Liver (tissue), 9 donors: ENCODE results near the gene LILRB3. TPM values are rescaled to one million over a fixed set of nuclear protein-coding genes. Genes with fewer than 3 reads are reported as not detected.

Source experiments
- DNase-seq: peaks from one replicate; pipeline ENCODE4 v3.0.0-alpha.2; 2017; ENCODE audit warnings: low spot score
- H3K27ac ChIP-seq, 2 donors: one replicate each; pipeline ENCODE4 v1.7.0; 2013; ENCODE audit warnings: inconsistent platforms in 2 of 2, low read length in 2 of 2, control low read depth in 1 of 2, low read depth in 1 of 2, mild to moderate bottlenecking in 1 of 2
- H3K27me3 ChIP-seq, 4 donors: one replicate each; pipeline versions ENCODE4 v1.6.1 to v1.7.0; 2013; ENCODE audit warnings: low read length in 3 of 4, inconsistent platforms in 1 of 4, mild to moderate bottlenecking in 1 of 4, moderate library complexity in 1 of 4; ENCODE audit not compliant: control insufficient read depth in 4 of 4, insufficient read depth in 4 of 4
- H3K36me3 ChIP-seq, 4 donors: one replicate each; pipeline versions ENCODE4 v1.6.1 to v1.7.0; 2013; ENCODE audit warnings: low read length in 3 of 4, mild to moderate bottlenecking in 3 of 4, low read depth in 1 of 4, moderate library complexity in 1 of 4; ENCODE audit not compliant: control insufficient read depth in 4 of 4, insufficient read depth in 3 of 4
- H3K4me1 ChIP-seq, 4 donors: one replicate each; pipeline versions ENCODE4 v1.6.1 to v1.7.0; 2013; ENCODE audit warnings: low read length in 3 of 4, mild to moderate bottlenecking in 3 of 4, moderate library complexity in 1 of 4; ENCODE audit not compliant: control insufficient read depth in 4 of 4, insufficient read depth in 4 of 4
- H3K4me3 ChIP-seq, 3 donors: one replicate each; pipeline versions ENCODE4 v1.6.1 to v1.7.0; 2013; ENCODE audit warnings: low read length in 3 of 3, control low read depth in 1 of 3, low read depth in 1 of 3, mild to moderate bottlenecking in 1 of 3
- H3K9ac ChIP-seq, 2 donors: one replicate each; pipeline ENCODE4 v1.7.0; 2013; ENCODE audit warnings: low read length in 2 of 2, mild to moderate bottlenecking in 2 of 2, moderate library complexity in 2 of 2, control low read depth in 1 of 2, low read depth in 1 of 2
- H3K9me3 ChIP-seq, 4 donors: one replicate each; pipeline versions ENCODE4 v1.6.1 to v1.7.0; 2013; ENCODE audit warnings: low read length in 3 of 4; ENCODE audit not compliant: control insufficient read depth in 4 of 4
- EGR1 ChIP-seq, 2 donors: IDR thresholded peaks; 2 replicates each; pipeline ENCODE4 v1.6.1; 2016 to 2018; ENCODE audit warnings: antibody characterized with exemption in 2 of 2, low read depth in 2 of 2
- FOXA1 ChIP-seq: IDR thresholded peaks from 2 replicates; pipeline ENCODE4 v1.6.1; 2016; ENCODE audit warnings: antibody characterized with exemption
- FOXA2 ChIP-seq: IDR thresholded peaks from 2 replicates; pipeline ENCODE4 v1.6.1; 2016; ENCODE audit warnings: antibody characterized with exemption
- GABPA ChIP-seq, 2 donors: IDR thresholded peaks in 1 of 2; conservative IDR thresholded peaks in 1 of 2; 2 replicates each; pipeline ENCODE4 v1.6.1; 2016; ENCODE audit warnings: antibody characterized with exemption in 2 of 2, mild to moderate bottlenecking in 1 of 2, moderate library complexity in 1 of 2
- HNF4A ChIP-seq, 2 donors: conservative IDR thresholded peaks; 2 replicates each; pipeline ENCODE4 v1.6.1; 2016; ENCODE audit warnings: antibody characterized with exemption in 2 of 2, mild to moderate bottlenecking in 2 of 2
- HNF4G ChIP-seq: IDR thresholded peaks from 2 replicates; pipeline ENCODE4 v1.6.1; 2016; ENCODE audit warnings: antibody characterized with exemption
- JUND ChIP-seq, 2 donors: IDR thresholded peaks; 2 replicates each; pipeline ENCODE4 v1.6.1; 2016; ENCODE audit warnings: antibody characterized with exemption in 2 of 2
- NR2F2 ChIP-seq: IDR thresholded peaks from 2 replicates; pipeline ENCODE4 v1.6.1; 2016; ENCODE audit warnings: antibody characterized with exemption
- RAD21 ChIP-seq, 2 donors: IDR thresholded peaks; 2 replicates each; pipeline ENCODE4 v1.6.1; 2016; ENCODE audit warnings: antibody characterized with exemption in 2 of 2, mild to moderate bottlenecking in 2 of 2
- RXRA ChIP-seq, 2 donors: IDR thresholded peaks; 2 replicates each; pipeline ENCODE4 v1.6.1; 2017 to 2018; ENCODE audit warnings: antibody characterized with exemption in 2 of 2, mild to moderate bottlenecking in 1 of 2
- SP1 ChIP-seq: IDR thresholded peaks from 2 replicates; pipeline ENCODE4 v1.6.1; 2018; ENCODE audit warnings: antibody characterized with exemption, mild to moderate bottlenecking
- TAF1 ChIP-seq: conservative IDR thresholded peaks from 2 replicates; pipeline ENCODE4 v1.6.1; 2016; ENCODE audit warnings: antibody characterized with exemption, mild to moderate bottlenecking
- YY1 ChIP-seq: IDR thresholded peaks from 2 replicates; pipeline ENCODE4 v1.6.1; 2016; ENCODE audit warnings: antibody characterized with exemption, mild to moderate bottlenecking
- WGBS: extraction: QIAGEN DNeasy Blood & Tissue Kit; methylation state at CpG from one replicate; pipeline ENCODE4 v1.1.7; 2013; 5-methylcytosine and 5-hydroxymethylcytosine counted together
- polyA plus RNA-seq, 2 donors: library from polyadenylated mRNA; stranded (reverse) in 1 of 2; unstranded in 1 of 2; fragments of 200-250 nt in 1 of 2; fragments of >200 nt in 1 of 2; fragmentation: Nextera tagmentation in 1 of 2; extraction: Ambion mirVana in 1 of 2; gene quantifications; one replicate each; pipeline versions ENCODE4 v1.2.1 to v1.2.3, GENCODE V29; 2013 to 2015
- total RNA-seq, 2 donors: library from RNA; depleted of rRNA; stranded (reverse); fragments of >200 nt; gene quantifications; one replicate each; pipeline ENCODE4 v1.2.3, GENCODE V29; 2014
- TF ChIP-seq, protein P1 (sequence below): IDR thresholded peaks from 2 replicates; pipeline ENCODE4 v1.6.1; 2016; ENCODE audit warnings: antibody characterized with exemption
- TF ChIP-seq, protein P2 (sequence below): fragments of 150-350 bp; IDR thresholded peaks from 2 replicates; pipeline ENCODE4 v1.5.1; 2017; ENCODE audit warnings: improper control_type of control experiment, low read depth, low read length; ENCODE audit not compliant: missing input control
- TF ChIP-seq, protein P3 (sequence below): IDR thresholded peaks from 2 replicates; pipeline ENCODE4 v1.6.1; 2016; ENCODE audit warnings: antibody characterized with exemption
- TF ChIP-seq, protein P4 (sequence below): IDR thresholded peaks from 2 replicates; pipeline ENCODE4 v1.6.1; 2016; ENCODE audit warnings: antibody characterized with exemption, mild to moderate bottlenecking
- TF ChIP-seq, protein P5 (sequence below): IDR thresholded peaks from 2 replicates; pipeline ENCODE4 v1.6.1; 2016; ENCODE audit warnings: antibody characterized with exemption
- donor health status: healthy.
- donor health status: healthy.
- donor health status: healthy.
- donor health status: healthy.
- donor health status: healthy.

LILRB3 gene
- total and polyA plus RNA-seq, 4 donors, result 2.2 to 10.5 (median 3.3) TPM

DNA sequence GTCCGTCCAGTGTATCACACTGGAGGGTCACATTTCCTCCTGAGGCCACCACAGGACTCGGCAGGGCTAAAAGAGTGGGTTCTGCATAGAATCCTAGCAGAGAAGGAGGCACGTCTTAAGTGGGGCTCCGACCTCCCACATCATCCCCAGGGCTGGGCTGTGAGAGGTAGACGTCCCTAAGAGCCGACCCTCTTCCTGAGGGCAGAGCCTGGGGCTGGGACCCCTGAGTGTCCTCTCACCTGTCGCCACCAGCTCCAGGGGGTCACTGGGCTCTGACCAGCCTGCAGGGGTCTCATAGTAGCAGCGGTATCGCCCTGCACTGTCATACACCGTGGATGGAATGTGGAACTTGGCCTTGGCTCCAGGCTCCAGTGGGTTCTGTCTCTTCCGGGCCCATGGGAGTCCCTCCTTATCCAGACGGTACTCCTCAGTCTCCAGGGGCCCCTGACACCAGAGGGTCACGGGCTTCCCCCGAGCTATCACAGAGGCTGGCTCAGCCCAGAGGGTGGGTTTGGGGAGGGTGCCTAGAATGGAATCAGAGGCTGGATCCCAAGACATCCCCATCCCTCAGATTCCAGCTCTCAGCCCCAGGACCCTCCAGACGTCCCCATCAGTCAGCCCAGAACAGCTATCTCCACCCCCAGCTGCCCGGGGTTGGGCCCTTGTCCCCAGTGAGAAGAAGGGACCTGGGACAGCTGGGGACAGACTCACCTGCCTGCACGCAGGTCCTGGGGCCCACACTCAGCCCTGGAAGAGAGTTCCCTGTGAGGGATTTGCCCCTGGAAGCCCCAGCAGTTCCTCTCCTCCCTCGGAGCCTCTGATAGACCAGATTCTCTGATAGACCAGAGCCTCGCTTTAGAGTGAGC lies 33.7 kb upstream of the LILRB3 start:
- no peaks in the 10 kb centered on the region for H3K36me3 ChIP-seq
- DNase-seq, result no peak
- 62% methylated on average over 19 of the region's 19 CpGs for WGBS
- H3K27me3 ChIP-seq, result no peaks in the 10 kb centered on the region
- no peaks in the 10 kb centered on the region for H3K9me3 ChIP-seq
- no peaks in the 10 kb centered on the region for H3K4me1 ChIP-seq
- H3K9ac ChIP-seq, result no peak overlapping the region
- H3K4me3 ChIP-seq, result no peak overlapping the region
- TF ChIP-seq, protein P1, sequence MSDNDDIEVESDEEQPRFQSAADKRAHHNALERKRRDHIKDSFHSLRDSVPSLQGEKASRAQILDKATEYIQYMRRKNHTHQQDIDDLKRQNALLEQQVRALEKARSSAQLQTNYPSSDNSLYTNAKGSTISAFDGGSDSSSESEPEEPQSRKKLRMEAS, result no peak
- TF ChIP-seq, protein P2, sequence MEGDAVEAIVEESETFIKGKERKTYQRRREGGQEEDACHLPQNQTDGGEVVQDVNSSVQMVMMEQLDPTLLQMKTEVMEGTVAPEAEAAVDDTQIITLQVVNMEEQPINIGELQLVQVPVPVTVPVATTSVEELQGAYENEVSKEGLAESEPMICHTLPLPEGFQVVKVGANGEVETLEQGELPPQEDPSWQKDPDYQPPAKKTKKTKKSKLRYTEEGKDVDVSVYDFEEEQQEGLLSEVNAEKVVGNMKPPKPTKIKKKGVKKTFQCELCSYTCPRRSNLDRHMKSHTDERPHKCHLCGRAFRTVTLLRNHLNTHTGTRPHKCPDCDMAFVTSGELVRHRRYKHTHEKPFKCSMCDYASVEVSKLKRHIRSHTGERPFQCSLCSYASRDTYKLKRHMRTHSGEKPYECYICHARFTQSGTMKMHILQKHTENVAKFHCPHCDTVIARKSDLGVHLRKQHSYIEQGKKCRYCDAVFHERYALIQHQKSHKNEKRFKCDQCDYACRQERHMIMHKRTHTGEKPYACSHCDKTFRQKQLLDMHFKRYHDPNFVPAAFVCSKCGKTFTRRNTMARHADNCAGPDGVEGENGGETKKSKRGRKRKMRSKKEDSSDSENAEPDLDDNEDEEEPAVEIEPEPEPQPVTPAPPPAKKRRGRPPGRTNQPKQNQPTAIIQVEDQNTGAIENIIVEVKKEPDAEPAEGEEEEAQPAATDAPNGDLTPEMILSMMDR, result no peak
- TF ChIP-seq YY1 (no peak), RAD21 (IDR thresholded peaks at IDR 0.05) (no peak), FOXA2 (no peak), EGR1 (IDR thresholded peaks at IDR 0.05; ENCODE audit: low read depth in 2 of 2) (no peak), FOXA1 (no peak), HNF4A (conservative IDR thresholded peaks at IDR 0.05) (no peak), JUND (IDR thresholded peaks at IDR 0.05) (no peak), TAF1 (no peak), GABPA (IDR thresholded peaks at IDR 0.05 in 1 of 2, conservative IDR thresholded peaks at IDR 0.05 in 1 of 2) (no peak), SP1 (no peak), HNF4G (no peak), NR2F2 (no peak), RXRA (IDR thresholded peaks at IDR 0.05) (no peak)
- TF ChIP-seq, protein P3, sequence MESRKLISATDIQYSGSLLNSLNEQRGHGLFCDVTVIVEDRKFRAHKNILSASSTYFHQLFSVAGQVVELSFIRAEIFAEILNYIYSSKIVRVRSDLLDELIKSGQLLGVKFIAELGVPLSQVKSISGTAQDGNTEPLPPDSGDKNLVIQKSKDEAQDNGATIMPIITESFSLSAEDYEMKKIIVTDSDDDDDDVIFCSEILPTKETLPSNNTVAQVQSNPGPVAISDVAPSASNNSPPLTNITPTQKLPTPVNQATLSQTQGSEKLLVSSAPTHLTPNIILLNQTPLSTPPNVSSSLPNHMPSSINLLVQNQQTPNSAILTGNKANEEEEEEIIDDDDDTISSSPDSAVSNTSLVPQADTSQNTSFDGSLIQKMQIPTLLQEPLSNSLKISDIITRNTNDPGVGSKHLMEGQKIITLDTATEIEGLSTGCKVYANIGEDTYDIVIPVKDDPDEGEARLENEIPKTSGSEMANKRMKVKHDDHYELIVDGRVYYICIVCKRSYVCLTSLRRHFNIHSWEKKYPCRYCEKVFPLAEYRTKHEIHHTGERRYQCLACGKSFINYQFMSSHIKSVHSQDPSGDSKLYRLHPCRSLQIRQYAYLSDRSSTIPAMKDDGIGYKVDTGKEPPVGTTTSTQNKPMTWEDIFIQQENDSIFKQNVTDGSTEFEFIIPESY, result no peak
- TF ChIP-seq, protein P4, sequence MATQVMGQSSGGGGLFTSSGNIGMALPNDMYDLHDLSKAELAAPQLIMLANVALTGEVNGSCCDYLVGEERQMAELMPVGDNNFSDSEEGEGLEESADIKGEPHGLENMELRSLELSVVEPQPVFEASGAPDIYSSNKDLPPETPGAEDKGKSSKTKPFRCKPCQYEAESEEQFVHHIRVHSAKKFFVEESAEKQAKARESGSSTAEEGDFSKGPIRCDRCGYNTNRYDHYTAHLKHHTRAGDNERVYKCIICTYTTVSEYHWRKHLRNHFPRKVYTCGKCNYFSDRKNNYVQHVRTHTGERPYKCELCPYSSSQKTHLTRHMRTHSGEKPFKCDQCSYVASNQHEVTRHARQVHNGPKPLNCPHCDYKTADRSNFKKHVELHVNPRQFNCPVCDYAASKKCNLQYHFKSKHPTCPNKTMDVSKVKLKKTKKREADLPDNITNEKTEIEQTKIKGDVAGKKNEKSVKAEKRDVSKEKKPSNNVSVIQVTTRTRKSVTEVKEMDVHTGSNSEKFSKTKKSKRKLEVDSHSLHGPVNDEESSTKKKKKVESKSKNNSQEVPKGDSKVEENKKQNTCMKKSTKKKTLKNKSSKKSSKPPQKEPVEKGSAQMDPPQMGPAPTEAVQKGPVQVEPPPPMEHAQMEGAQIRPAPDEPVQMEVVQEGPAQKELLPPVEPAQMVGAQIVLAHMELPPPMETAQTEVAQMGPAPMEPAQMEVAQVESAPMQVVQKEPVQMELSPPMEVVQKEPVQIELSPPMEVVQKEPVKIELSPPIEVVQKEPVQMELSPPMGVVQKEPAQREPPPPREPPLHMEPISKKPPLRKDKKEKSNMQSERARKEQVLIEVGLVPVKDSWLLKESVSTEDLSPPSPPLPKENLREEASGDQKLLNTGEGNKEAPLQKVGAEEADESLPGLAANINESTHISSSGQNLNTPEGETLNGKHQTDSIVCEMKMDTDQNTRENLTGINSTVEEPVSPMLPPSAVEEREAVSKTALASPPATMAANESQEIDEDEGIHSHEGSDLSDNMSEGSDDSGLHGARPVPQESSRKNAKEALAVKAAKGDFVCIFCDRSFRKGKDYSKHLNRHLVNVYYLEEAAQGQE, result no peak
- TF ChIP-seq, protein P5, sequence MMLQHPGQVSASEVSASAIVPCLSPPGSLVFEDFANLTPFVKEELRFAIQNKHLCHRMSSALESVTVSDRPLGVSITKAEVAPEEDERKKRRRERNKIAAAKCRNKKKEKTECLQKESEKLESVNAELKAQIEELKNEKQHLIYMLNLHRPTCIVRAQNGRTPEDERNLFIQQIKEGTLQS, result no peak
- no peak overlapping the region for H3K27ac ChIP-seq
